GM18870 (cell line): ENCODE data around the gene RGL1.
A peak's percentile ranks its signal among the peaks of the same experiment; 100 is the strongest.

ENCODE experiments used
- ATAC-seq: cut with Tn5 transposase; IDR thresholded peaks from one replicate; pipeline ENCODE4 v1.9.1; 2021; ENCODE audit warnings: moderate library complexity; ENCODE audit not compliant: unreplicated experiment

RGL1 gene

DNA sequence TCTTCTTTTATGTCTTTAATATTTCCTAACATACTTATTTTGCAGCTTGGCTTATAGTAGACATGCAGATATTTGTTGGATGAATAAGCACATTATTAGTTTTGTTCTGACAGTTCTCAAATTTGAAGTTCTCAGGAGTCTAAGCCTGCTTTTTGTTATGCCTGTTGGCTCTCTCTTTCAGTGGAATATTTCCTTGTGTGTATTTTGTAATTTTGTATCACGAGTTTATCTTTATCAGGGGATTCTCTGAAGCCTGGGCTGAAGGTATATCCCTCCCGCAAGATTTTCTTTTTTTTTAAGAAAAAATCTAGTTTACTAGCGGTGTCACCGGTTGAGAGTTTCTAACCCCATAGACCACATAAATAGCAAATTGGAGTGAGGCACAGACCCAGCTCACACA lies 105.9 kb downstream of the RGL1 start:
- peak; percentile 33 for ATAC-seq

- peak; percentile 75 for ATAC-seq
These were observed 106.4 kb downstream of the RGL1 start for GRCh38 chr1:183911285-183911684.

- peak; percentile 61 for ATAC-seq
These were observed 107.5 kb downstream of the RGL1 start for GRCh38 chr1:183912265-183912886.

- ATAC-seq = no peak
These were observed 108.7 kb downstream of the RGL1 start for GRCh38 chr1:183913567-183913993.

- no peak for ATAC-seq
These were observed 109.4 kb downstream of the RGL1 start for GRCh38 chr1:183914276-183914675.

- ATAC-seq = no peak
These were observed 110.0 kb downstream of the RGL1 start for GRCh38 chr1:183914891-183915290.

GRCh38 chr1:183915625-183916510 lies 110.9 kb downstream of the RGL1 start:
- peak; percentile 33 for ATAC-seq

DNA sequence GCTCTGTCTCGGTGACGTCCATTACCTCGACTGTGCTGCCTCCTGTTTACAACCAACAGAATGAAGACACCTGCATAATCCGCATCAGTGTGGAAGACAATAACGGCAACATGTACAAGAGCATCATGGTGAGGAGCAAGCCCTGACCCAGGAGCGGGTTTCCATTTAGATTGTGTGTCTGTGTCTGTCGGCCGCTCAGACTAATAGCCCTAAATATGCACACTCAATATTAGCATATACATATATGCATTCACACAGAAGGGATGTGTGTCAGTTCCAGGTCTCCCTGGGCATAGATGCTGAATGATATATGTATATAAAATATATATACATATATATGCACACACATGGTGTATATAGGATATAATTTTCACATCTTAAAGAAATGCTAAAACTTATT lies 111.7 kb downstream of the RGL1 start:
- ATAC-seq = no peak

DNA sequence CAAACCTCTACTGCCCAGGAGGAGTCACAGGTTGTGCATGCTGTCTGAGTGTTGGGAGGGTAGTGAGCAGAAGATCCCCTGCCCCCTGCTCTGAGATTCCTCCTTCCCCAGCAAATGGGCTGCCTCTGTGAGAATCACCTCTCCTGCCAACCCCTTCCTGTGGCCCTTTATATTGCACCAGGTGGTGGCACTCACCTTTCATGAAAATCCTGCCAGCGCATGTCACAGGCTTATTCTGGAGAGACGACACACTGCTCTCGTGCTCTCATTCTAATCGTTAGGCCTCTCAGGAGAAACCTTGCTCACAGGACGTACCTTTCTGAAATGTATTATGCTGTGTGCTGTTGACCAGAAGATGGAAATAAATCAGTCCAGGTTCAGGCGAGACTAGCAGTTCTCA lies 113.7 kb downstream of the RGL1 start:
- ATAC-seq = no peak

DNA sequence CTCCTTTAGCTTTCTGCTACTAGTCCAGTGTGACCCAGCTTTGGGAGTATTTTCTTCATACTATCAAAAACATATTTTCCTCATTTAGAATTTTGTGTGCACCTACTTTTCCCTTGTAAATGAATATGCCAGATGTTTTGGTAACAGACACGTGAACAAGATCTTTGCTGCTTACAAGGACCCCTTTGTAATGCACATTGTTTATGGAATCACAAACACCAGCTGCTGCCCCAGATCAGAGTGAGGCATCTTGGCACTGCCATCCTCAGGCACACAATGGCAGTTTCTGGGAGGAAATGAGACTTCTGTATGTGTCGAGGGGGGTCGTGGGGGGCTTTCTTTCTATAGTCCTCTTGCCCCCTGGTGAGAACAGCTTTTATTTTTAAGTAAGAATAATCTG lies 115.7 kb downstream of the RGL1 start:
- no peak for ATAC-seq

DNA sequence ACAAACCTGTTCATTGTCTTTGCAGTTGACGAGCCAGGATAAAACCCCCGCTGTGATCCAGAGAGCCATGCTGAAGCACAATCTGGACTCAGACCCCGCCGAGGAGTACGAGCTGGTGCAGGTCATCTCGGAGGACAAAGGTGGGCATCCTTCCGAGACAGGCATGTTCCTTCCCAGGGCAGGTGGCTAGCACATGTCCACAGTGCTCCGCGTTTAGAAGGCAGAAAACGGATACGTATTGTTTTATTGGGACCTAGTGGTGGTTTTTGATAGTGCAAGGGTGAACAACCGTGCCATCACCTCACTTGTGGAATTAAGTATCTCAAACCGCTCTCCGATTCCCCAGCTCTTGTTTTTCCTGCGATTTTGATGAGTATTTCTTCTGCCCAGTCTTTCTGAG lies 117.3 kb downstream of the RGL1 start:
- ATAC-seq = no peak

DNA sequence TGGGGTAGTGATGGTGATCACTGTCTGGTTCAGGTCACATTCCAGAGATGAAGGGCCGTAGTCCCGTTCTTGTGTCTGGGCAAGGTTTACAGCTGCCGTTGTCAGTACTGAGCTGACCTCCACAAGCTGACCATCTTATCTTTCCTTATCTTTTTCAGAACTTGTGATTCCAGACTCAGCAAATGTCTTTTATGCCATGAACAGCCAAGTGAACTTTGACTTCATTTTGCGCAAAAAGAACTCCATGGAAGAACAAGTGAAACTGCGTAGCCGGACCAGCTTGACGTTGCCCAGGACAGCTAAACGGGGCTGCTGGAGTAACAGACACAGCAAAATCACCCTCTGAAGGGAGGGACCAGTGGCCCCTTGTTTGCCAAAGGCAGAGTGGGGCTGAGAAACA lies 121.0 kb downstream of the RGL1 start:
- no peak for ATAC-seq

DNA sequence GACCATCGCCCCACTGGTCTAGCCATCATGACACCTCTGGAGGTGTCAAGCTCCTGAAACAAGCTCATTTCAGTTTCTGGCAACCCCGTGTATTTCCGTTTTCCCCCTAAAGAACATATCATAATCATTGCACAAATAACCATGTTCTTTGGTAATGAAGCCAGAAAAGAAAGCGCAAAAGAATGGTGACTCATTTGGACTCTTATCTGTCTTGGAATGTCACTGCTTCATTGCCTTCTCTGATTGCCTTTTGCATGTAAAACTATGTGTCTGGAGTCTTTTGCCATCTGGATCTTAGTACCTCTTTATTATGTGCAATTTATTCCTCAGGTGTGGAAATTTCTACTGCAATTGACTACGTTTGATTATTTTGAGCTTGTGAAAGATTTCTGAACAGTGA lies 122.1 kb downstream of the RGL1 start:
- no peak for ATAC-seq

DNA sequence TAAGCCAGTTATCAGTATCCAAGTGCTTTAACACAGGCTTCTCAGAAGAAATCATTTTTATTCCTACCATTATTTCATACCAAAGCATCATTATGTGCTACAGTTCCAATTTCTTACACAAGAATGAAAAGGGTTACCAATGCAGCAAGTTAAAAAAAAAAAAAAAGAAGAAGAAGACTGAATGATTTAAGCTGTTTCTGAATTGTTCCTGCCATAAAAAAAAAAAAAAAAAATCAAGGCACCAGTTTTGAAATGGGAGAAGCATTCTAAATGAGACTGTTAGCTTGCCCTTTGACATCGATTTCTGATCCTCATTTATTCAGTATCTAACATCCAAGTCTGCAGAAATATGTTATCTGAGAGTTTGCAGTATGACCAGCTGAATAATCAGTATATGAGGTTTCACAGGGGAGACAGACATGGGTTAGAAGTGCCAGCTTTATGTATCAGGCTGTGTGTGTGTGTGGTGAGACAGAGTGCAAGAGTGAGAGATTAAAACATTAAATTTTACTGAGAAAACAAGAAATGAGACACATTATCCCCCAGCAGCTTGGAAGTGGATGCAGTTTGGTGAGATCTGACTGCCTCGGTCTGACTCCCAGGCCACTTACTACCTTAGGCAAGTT lies 126.8 kb downstream of the RGL1 start:
- no peak for ATAC-seq

GRCh38 chr1:183932412-183932811 lies 127.5 kb downstream of the RGL1 start:
- ATAC-seq = no peak

DNA sequence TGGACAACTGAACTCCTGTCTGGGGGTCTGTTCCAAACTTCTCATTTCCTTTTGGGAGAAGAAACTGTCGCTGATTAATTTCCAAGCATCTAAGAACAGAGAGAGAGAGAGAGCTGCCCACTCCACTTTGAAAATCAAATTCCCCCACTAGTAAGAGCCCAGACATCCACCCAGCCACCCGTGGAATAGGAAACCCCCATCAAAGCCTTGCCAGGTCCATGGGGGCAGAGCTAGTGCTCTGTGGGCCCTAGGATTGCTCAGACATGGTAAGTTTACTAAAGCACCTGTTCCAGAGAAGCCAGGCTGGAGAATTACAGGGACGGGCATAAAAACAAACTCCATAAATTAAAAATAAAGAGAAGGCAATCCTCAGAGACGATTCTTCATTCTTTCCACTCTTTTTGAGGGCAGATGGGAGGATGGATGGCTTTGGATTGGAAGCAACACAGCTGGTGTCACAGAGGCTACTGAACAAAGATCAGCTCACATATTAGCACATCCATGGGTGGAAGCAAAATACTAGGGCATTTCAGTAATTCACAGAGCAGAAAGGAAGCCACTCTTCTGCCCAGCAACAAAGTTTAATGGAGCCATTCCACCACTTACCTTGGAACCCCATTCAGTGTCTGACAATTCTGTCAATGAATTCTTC lies 128.7 kb downstream of the RGL1 start:
- no peak for ATAC-seq

- ATAC-seq = no peak
These were observed 129.4 kb downstream of the RGL1 start for GRCh38 chr1:183934314-183934713.

GRCh38 chr1:183936009-183936408 lies 131.1 kb downstream of the RGL1 start:
- ATAC-seq = no peak

DNA sequence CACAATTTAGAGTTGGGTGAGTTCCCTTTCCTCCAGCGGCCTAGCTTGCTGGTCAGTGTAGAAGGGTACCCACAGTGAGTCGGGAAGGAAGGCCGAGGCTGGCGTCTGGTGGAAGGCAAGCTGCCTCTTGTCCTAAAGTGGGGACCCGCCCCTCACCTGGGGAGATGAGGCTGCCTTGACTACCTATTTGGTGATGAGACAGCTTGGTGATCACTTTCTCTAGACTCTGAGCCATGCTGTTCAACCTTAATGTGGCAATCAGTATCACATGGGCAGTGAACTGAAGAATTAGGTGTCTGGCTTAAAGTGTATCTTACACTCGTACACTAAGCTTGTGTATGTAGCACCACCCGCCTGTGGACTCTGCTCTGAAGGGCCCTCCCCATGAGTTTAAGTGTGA lies 131.9 kb downstream of the RGL1 start:
- ATAC-seq = no peak

DNA sequence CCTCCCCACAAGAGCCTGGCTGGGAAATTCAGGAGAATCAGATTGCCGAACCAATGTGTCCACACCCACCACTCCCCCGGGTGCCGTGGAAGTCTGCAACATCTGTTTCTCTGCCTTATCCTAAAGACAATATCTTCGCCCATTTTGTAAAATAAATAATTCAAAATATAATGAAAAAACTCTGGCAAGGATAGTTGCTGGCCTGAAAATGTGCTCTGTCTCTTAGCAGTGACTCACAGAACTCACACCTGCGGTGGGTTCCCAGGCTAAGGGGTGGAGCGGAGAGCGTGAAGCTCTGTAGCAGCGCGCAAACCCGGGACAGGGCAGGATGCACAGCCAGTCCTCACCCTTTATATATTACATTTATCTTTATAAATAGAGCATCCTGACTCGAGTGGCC lies 132.7 kb downstream of the RGL1 start:
- ATAC-seq = no peak

GRCh38 chr1:183941001-183941400 lies 136.1 kb downstream of the RGL1 start:
- no peak for ATAC-seq
